ENCODE measurements around the gene WWP2.
"Not testable (repeated sequence)": the region's sequence is repeated elsewhere in the genome, so short reads cannot be mapped to it uniquely, and the experiment has no call there.

Gene WWP2

DNA sequence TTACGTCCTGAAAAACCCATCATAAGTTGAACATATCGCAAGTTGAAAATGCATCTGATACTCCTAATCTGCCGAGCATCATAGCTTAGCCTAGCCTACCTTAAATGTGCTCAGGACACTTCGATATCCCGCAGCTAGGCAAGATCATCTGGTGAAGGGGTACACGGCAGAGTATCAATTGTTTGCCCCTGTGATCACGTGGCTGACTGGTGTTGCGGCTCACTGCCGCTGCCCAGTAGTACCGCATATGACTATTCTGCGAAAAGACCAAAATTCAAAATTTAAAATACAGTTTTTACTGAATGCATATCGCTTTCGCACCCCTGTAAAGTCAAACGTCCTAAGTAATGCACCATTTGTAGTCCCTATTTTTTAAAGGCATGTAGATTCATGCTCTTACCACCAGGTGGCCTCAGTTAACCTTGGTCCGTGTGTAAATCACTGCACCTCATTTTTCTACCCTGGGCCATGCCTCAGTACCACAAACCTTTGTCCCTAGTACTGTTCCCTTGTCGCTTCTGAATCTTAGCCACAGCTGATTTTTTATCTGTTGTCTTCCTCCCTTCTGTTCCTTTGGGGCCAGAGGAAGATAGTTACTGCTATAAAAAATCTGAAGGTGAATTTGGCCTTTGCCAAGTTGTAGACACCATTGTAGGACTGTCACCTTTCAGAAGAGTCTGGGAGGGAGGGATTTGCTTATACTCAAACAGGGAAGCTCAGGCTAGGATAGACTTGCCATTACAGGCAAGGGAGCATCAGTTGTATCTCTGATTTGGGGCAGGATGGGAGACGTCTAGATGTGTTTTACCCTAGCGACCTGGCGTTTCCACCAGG, 34.4 kb downstream of the WWP2 start:
- DNase-seq (ENCODE audit: low read depth) = peak; percentile 73

DNA sequence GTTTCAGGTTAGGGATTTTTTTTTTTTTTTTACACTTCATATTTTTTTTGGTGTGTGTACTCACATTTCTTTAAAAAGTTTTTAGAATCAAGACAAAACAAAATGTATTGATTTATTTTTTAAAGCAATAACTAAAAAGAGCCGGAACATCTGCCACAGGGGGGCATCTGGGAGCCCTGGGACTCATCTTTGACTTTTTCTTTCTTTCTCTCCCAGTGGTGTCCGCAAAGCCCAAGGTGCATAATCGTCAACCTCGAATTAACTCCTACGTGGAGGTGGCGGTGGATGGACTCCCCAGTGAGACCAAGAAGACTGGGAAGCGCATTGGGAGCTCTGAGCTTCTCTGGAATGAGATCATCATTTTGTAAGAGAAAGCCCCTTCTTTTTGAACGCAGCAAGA, 36.3 kb downstream of the WWP2 start:
- no peak for DNase-seq (ENCODE audit: low read depth)

DNA sequence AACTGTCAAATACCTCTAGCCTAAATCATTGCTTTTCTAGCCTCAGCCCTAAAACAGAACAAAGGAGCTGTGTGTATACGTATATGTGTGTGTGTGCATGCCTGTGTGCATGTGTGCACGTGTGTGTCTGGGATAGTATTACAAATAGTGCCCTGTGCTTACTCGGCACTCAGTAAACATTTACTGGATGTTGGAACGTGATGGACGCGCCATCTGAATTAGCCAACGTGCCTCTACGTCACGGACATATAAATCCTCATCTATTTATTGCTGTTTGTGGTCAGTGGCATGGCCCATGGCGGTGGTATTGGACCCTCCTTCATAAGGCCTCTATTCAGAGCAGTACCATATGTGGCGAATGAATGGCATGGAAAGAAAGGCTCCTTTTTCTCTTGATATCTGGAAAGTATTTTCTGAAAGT, 37.5 kb downstream of the WWP2 start:
- no peak for DNase-seq (ENCODE audit: low read depth)

DNA sequence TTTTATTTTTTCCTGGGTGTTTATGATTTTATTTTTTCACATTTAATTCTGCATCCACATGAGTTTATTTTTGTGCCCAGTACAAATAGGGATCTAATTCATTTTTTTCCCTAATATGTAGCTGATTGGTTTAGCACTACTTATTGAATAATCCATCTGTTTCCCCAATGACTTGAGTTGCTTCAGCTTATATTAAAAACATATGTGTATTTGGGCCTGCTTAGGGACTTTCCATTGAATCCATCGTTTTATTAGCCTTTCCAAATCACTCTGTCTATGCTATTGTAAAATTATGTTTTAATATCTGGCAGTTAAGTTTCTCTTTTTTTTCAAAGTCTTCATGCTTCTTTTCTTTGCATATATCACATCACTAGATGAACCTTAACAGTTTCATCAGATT, 42.2 kb downstream of the WWP2 start:
- no peak for DNase-seq (ENCODE audit: low read depth)

DNA sequence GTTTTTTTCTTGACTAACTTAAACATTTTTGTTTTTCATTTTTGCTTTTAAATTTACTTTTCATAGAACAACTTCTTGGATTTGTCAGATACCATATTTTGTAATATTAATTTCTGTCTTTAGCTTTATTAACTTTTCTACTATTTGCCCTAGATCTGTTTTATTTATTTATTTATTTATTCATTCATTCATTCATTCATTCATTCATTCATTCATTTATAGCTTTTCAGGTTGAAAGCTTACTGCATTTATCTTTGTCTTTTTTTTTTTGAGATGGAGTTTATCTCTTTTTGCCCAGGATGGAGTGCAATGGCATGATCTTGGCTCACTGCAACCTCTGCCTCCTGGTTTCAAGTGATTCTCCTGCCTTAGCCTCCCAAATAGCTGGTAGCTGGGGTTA, 44.6 kb downstream of the WWP2 start:
- not testable (repeated sequence) for DNase-seq (ENCODE audit: low read depth)

DNA sequence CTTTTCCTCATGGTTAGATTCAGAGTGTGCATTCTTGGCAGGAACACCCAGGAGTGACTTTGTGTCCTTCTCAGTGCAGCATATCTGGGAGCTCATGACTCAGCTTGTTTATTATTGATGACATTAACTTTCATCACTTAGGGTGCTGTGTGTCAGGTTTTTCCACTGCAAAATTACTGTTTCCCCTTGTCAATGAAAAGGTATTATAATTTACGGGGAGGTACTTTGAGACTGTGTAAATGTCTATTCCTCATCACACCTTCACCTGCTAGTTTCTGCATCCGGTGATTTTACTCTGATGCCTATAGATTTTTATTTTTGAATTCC, 50.5 kb downstream of the WWP2 start:
- DNase-seq (ENCODE audit: low read depth) = no peak

DNA sequence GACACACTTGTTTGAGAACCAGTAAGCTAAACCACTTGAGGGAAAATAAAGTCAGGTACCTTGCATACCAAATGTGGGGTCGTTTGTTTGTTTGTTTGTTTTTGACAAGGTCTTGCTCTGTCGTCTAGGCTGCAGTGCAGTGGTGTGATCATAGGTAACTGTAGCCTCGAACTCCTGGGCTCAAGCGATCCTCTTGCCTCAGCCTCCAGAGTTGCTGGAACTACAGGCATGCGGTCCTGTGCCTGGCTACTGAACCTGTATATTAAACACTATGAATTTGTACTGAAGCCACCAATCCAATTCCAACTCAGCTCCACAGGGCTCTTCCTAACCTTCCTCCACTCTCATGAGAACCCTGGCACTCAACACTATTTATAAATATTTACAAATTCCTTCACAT, 51.9 kb downstream of the WWP2 start:
- DNase-seq (ENCODE audit: low read depth) = no peak

DNA sequence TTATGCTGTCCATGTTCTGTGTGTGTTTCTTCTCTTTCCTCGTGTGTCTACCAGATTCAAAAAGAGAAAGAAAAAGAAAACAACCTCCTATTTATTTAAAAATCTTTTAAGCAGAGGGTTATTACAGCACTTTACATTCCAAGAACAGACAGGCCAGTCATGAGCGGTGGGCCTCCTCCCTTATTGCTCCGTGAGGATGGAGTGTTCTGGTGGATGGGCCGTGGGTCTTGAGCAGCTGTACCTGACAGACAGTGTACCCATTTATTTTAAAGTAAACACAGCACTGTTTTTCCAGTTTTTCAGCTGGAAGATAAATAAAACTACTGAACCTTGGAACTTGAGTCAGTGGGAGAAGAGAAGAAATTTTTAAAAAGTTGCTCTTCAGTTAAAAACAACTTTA, 52.4 kb downstream of the WWP2 start:
- DNase-seq (ENCODE audit: low read depth) = no peak

DNA sequence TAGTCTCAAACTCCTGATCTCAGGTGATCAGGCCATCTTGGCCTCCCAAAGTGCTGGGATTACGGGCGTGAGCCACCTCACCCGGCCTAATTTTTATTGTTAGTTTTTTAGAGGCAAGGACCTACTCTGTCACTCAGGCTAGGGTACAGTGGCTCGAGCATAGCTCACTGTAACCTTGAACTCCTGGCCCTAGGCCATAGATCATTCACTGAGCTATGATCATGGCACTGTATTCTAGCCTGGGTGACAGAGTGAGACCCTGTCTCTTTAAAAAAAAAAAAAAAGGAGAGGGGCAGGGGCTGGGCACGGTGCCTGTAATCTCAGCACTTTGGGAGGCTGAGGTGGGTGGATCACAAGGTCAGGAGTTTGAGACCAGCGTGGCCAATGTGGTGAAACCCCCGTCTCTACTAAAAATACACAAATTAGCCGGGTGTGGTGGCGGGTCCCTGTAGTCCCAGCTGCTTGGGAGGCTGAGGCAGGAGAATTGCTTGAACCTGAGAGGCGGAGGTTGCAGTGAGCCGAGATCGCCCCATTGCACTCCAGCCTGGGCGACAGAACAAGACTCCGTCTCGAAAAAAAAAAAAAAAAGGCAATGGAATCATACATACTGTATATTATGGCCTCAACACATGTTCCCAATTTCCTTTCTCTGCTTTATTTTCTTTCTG, 53.2 kb downstream of the WWP2 start:
- DNase-seq (ENCODE audit: low read depth) = not testable (repeated sequence)

DNA sequence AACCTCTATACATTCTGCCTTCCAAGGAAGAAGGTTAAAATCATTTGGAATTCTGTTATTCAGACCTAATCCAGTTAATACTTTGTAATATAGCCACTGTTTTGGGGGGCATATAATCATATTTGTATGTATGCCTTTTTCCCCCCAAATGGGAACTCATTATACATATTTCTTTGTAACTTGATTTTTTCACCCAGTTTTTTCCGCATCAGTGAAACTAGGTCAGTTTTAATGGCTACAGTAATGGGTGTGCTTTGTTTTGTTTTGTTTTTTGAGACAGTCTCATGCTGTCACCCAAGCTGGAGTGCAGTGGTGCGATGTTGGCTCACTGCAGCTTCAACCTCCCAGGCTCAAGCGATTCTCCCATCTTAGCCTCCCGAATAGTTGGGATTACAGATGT, 54.9 kb downstream of the WWP2 start:
- DNase-seq (ENCODE audit: low read depth) = no peak

DNA sequence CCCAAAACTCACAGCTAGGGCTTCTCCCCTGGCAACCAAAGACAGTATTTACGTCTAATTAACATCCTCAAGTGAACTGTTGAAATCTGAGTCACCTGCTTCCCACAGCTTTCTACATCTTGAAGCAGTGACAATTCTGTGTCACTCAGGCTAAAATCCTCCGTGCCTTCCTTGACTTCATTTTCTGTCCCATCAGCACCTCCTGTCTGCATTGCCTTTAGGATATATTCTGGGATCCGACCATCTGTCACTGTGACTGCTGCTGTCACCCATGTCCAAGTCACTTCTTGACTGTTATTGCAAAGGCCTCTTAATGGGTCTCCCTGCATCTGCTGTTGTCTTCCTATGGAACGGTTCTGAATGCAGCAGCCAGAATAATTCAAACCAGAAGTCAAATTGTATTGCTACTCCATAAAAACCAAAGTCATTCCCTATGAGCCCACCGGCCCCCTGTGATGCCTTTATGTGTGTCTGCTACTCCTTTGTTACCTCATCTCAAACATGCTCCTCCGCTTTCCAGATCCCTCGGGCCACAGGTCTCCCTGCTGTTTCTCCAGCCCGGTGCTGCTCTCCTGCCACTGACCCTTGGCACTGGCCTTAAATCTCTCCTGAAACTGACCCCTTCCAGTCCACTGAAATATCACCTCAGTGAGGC, 56.9 kb downstream of the WWP2 start:
- DNase-seq (ENCODE audit: low read depth) = no peak

DNA sequence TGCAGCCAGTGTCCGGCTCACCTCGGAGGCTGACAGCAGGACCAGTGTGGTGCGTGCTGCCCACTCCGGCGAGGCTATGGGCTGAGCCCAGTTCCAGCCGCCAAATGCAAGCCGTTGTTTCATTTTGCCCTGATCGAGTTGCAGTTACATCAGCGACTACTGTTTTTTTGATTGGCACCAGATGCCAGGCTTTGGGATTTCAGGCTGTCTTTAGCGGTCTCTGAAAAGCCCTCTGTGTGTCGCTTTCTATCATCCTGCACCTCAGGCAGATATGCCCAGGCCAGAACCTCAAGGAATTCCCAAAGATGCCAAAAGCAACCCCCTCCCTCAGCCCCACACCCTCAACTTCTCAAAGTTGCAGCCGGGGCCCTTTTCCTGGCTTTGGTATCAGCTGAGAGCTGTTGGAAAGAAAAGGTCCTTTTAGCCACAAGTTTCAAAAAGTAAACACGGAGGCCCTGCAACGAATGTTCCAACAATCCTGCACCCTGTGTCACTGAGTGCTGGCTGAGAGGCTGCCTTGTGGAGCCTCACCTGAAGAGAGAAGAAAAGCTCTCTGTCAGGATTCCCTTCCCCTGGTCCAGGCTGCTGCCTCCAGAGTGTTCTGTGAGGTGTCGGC, 58.9 kb downstream of the WWP2 start:
- DNase-seq (ENCODE audit: low read depth) = no peak

DNA sequence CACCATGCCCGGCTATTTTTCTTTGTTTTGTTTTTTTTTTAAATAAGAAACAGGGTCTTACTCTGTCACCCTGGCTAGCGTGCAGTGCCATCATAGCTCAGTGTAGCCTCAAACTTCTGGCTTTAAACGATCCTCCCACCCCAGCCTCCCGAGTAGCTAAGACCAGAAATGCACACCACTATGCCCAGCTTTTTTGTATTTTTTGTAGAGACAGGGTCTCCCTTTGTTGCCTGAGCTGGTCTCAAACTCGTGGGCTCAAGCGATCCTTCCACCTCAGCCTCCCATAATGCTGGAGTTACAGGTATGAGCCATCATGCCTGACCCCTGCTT, 59.7 kb downstream of the WWP2 start:
- DNase-seq (ENCODE audit: low read depth) = no peak

DNA sequence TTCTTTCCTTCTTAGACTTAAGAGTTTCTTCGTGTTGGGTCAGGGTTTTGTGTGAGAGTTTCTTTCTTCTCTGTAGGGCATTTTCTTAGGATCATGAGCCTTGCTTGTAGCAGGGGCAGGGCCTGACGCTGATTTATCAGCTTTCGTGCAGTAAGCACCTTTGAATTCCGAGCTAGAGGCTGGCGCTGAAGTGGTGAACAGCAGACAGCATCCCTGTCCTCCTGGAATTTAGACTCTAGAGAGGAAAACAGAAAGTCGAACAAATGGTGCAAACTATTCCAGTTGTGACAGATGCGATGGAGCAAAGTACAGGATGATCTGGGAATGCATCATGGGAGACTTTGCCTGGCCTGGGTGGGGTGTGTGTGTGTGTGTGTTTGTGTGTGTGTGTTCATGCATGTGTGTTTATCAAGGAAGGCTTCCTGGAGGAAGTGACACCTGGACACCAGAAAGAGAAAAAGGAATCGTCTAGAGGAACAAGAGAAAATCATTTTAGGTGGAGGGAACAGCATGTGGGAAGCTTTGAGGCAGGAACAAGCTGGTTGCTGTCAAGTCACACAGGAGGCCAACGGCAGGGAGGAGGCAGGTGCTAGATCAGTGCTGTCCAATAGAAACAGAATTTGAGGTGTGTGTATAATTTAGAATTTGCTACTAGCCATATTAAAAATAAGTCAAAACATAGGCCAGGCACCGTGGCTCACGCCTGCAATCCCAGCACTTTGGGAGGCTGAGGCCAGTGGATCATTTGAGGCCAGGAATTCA, 60.2 kb downstream of the WWP2 start:
- no peak for DNase-seq (ENCODE audit: low read depth)

DNA sequence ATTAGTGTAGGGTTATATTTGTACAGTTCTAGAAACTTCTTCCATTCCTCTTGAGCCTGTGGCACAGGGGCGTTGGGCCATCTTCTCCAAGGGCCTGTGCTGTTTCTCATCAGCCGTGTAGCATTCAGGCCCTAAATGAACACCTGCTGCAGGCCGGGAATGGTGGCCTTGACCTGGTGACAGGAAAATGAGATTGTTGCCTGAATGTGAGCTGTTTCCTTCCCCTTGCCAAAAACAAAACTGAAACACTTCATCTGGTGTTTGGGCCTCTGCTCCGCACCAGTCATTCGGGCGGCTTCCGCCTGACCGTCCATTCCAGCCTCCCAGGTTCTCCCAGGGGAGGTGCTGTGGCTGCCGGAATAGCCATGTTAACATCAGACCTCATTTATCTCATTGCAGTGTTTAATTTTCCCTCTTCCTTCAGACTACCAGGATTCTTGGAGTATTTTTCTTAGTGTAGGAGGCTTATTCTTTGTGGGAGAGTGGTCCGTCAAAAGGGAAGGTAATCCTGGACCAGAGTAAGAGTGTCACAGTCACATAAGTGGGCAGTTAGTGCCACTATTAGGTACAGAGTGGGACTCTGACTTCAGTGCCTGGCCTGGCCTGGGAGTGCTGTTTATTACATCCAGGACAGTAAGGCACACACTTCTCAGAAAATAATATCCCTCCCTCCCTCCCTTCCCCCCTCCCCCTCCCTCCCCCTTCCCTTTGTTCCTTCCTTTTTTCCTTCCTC, 61.9 kb downstream of the WWP2 start:
- DNase-seq (ENCODE audit: low read depth) = no peak

DNA sequence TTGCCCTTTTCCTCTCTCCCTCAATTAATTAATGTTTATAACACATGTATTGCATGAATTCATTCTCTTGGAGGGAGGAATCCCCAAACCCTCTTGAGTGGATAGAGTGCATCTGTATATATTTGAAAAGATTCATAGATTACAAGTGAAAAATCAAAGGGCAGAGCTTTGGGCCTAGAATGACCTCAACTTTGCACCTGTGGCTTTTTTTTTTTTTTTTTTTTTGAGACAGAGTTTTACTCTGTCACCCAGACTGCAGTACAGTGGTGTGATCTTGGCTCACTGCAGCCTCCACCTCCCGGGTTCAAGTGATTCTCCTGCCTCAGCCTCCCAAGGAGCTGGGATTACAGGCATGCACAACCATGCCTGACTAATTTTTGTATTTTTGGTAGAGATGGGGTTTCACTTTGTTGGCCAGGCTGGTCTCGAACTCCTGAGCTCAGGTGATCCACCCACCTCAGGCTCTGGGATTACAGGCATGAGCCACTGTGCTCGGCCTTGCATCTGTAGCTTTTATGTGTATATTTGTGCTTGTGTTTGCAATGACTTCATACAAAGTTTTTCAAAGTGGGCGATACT, 62.5 kb downstream of the WWP2 start:
- DNase-seq (ENCODE audit: low read depth) = not testable (repeated sequence)

DNA sequence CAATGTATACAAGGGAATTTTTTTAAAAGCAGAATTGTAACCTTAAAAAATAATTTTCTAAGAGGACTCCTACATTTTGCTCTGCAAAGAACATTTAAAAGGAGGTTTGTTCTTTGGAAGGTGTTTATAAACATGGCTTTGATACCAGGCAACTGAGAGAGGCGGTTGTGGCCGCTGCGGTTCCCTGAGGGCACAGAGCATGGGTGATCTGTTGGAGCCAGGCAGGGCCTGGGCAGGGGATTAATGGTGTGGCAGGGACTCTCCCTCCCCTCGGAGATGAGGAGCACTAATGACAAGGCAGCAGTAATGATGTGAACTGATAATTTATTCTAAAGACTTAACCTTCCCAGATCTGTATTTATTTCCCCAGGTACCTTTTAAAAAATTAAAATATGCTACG, 65.4 kb downstream of the WWP2 start:
- no peak for DNase-seq (ENCODE audit: low read depth)

DNA sequence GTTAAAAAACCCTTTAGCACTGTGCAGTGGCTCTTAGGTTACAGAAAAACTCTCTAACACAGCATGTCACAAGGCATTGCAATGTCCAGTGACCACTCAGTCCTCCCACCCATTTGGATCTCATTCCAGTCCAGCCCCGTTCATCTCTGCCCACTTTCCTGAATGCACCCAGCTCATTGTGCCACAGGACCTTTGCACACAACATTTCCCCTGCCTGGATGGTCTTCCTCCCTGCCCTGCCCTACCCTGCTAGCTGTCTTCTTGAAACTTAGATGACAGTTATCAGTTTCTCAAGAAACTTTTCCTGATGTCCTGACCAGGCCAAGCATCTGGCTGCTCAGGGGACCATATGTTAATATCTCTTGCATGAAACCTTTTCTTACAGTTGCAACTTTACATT, 67.2 kb downstream of the WWP2 start:
- no peak for DNase-seq (ENCODE audit: low read depth)

DNA sequence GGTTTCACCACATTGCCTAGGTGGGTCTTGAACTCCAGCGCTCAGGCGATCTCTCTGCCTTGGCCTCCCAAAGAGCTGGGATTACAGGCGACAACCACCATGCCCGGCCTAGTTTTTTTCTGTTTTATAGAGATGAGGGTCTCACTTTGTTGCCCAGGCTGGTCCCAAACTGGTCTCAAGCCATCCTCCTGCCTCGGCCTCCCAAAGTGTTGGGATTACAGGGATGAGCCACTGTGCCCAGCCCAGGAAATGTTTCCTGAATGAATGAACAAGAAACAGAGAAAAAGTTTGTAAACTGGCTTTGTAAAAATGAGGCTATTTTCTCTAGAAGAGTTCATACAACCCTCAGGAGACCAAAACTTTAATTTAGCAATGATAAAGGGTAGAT, 68.0 kb downstream of the WWP2 start:
- no peak for DNase-seq (ENCODE audit: low read depth)

DNA sequence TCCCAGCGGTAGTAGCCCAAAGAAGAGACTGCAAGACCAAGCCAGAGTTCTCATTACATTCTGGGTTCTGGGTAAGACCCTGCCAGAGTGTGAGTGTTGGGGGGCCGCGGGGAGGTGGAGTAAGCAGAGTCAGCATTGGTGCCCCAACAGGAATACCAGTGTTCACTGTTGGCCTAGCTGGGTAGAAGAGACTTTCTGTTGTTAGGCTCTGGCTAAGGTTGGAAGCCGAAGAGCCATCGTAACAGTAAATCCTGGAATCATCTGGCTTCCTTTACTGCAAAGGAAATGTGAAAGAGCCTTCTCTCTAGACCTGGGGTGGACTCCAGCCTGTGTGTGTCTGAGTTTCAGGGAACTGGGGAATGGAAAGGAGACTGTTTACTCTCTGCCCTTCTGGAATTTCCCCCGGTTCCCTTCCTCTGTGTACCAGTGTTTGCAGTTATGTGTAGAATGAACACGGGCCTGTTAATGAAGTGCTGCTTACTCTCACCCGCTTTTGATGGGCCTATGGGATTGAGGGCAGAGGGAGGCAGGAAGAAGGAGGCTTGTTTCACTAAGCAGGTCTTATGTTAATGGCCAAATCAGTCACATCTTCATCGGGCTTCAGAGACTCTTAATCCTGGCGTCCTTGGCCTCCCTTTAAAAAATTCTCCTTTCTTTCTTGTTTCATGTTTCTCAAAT, 68.5 kb downstream of the WWP2 start:
- DNase-seq (ENCODE audit: low read depth) = peak; percentile 24

Measured in iris pigment epithelial cell (primary cell).